HepG2 (cell line): ENCODE data around the gene ATP6V0A1. TPM values are rescaled to one million over a fixed set of nuclear protein-coding genes. Genes with fewer than 3 reads are reported as not detected.

Experiments used
- ETV6 ChIP-seq: sonication (generic); formaldehyde crosslinking; conservative IDR thresholded peaks from 2 replicates; pipeline ENCODE4 v1.4.0; 2020; ENCODE audit warnings: missing genetic modification reagents
- GABPA ChIP-seq, 2 experiments: IDR thresholded peaks; 2 replicates each; pipeline ENCODE4 v1.6.1; 2011 to 2016; ENCODE audit warnings: low read depth in 2 of 2, low read length in 1 of 2, missing biosample characterization in 1 of 2, missing genetic modification characterization in 1 of 2
- MIER2 ChIP-seq: IDR thresholded peaks from 2 replicates; pipeline ENCODE4 v1.6.1; 2016; ENCODE audit warnings: missing biosample characterization, missing genetic modification reagents
- NR2F1 ChIP-seq, 2 experiments: fragments of 450-650 bp in 1 of 2; formaldehyde crosslinking in 1 of 2; IDR thresholded peaks; 2 replicates each; pipeline versions ENCODE4 v1.5.0 to v1.6.1; 2016 to 2020; ENCODE audit warnings: mild to moderate bottlenecking in 1 of 2, missing compliant biosample characterization in 1 of 2, missing genetic modification reagents in 1 of 2, moderate library complexity in 1 of 2
- SPEN ChIP-seq: sonication (generic); formaldehyde crosslinking; IDR thresholded peaks from 2 replicates; pipeline ENCODE4 v1.5.1; 2020; ENCODE audit warnings: low read depth, mild to moderate bottlenecking, missing genetic modification reagents
- TBL1XR1 ChIP-seq: fragments of 150-350 bp; IDR thresholded peaks from 2 replicates; pipeline ENCODE4 v1.6.1; 2014; ENCODE audit warnings: borderline replicate concordance, low read length; ENCODE audit not compliant: partially characterized antibody
- TP53 ChIP-seq: sonication (generic); formaldehyde crosslinking; conservative IDR thresholded peaks from 2 replicates; pipeline ENCODE4 v1.4.0; 2020; ENCODE audit warnings: missing genetic modification reagents
- ZNF619 ChIP-seq: sonication (generic); formaldehyde crosslinking; IDR thresholded peaks from 2 replicates; pipeline ENCODE4 v1.4.0; 2020; ENCODE audit warnings: mild to moderate bottlenecking, missing genetic modification reagents
- ZNF678 ChIP-seq: sonication (generic); formaldehyde crosslinking; IDR thresholded peaks from 2 replicates; pipeline ENCODE4 v1.4.0; 2020; ENCODE audit warnings: mild to moderate bottlenecking, missing genetic modification reagents
- ZNF773 ChIP-seq: sonication (generic); formaldehyde crosslinking; IDR thresholded peaks from 2 replicates; pipeline ENCODE4 v1.4.0; 2020; ENCODE audit warnings: missing genetic modification reagents, borderline replicate concordance
- ZNF781 ChIP-seq: sonication (generic); formaldehyde crosslinking; IDR thresholded peaks from 2 replicates; pipeline ENCODE4 v1.5.1; 2020; ENCODE audit warnings: borderline replicate concordance, mild to moderate bottlenecking, missing genetic modification reagents; ENCODE audit errors: not compliant biosample characterization
- polyA plus RNA-seq, 8 experiments: library from polyadenylated mRNA; depleted of rRNA in 3 of 8; stranded (reverse) in 7 of 8; unstranded in 1 of 8; fragments of >200 nt; fragmentation: Illumina TruSeq in 4 of 8; extraction: Trizol in 4 of 8; gene quantifications; 2 replicates each; pipeline versions ENCODE4 v1.2.1 to v1.2.3, GENCODE V29; 2011 to 2016; ENCODE audit warnings: low read depth in 4 of 8, missing spikeins in 1 of 8, mixed read lengths in 1 of 8; ENCODE audit not compliant: insufficient read depth in 1 of 8
- total RNA-seq, 5 experiments: library from RNA; depleted of rRNA; stranded (reverse); fragments of >200 nt; fragmentation: Illumina TruSeq; extraction: Trizol; gene quantifications; 2 replicates each; pipeline ENCODE4 v1.2.3, GENCODE V29; 2016; ENCODE audit warnings: low read depth in 1 of 5
- TF ChIP-seq, protein P1 (sequence below): sonication (generic); formaldehyde crosslinking; IDR thresholded peaks from 2 replicates; pipeline ENCODE4 v1.8.1; 2023; ENCODE audit warnings: missing genetic modification reagents, inconsistent platforms, borderline replicate concordance
- TF ChIP-seq, protein P2 (sequence below): sonication (generic); formaldehyde crosslinking; IDR thresholded peaks from 2 replicates; pipeline ENCODE4 v1.9.0; 2022; ENCODE audit warnings: missing genetic modification reagents, mild to moderate bottlenecking, borderline replicate concordance
- TF ChIP-seq, protein P3 (sequence below): sonication (generic); formaldehyde crosslinking; IDR thresholded peaks from 2 replicates; pipeline ENCODE4 v1.5.0; 2020; ENCODE audit warnings: mild to moderate bottlenecking, missing genetic modification reagents
- TF ChIP-seq, protein P4 (sequence below): sonication (generic); formaldehyde crosslinking; conservative IDR thresholded peaks from 2 replicates; pipeline ENCODE4 v1.4.0; 2020; ENCODE audit warnings: missing genetic modification reagents
- TF ChIP-seq, protein P5 (sequence below): IDR thresholded peaks from 2 replicates; pipeline ENCODE4 v1.6.1; 2012; ENCODE audit warnings: low read length, improper control_type of control experiment

The ATP6V0A1 gene
- total and polyA plus RNA-seq, 2 of the 13 experiments (the other 11 are each of a cell fraction or from before 2014, with no cell fraction given), result 27.9 to 54.1 TPM

DNA sequence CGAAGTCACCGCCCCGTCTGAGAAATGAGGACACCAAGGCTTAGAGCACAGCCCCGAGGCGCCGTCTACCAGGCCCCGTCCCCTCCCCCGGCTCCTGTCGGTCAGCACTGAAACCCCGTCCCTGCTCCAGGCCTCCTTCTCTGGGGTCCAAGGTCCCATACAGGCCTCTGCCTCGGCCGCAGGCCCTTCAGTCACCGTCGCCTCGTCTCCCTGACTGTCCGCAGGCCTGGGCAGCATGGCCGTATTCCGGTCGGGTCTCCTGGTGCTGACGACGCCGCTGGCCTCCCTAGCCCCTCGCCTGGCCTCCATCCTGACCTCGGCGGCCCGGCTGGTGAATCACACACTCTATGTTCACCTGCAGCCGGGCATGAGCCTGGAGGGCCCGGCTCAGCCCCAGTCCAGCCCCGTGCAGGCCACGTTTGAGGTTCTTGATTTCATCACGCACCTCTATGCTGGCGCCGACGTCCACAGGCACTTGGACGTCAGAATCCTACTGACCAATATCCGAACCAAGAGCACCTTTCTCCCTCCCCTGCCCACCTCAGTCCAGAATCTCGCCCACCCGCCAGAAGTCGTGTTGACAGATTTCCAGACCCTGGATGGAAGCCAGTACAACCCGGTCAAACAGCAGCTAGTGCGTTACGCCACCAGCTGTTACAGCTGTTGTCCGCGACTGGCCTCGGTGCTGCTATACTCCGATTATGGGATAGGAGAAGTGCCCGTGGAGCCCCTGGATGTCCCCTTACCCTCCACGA is 103.9 kb downstream of the ATP6V0A1 start (continued):
- TF ChIP-seq ZNF773 (CRISPR knock-in tag), result peak; percentile 90
- TF ChIP-seq ETV6 (CRISPR knock-in tag), result 0 out of 2 replicates have a peak, but pooled peaks have one; percentile 4
- TF ChIP-seq TP53, result no peak
- TF ChIP-seq, protein P1, sequence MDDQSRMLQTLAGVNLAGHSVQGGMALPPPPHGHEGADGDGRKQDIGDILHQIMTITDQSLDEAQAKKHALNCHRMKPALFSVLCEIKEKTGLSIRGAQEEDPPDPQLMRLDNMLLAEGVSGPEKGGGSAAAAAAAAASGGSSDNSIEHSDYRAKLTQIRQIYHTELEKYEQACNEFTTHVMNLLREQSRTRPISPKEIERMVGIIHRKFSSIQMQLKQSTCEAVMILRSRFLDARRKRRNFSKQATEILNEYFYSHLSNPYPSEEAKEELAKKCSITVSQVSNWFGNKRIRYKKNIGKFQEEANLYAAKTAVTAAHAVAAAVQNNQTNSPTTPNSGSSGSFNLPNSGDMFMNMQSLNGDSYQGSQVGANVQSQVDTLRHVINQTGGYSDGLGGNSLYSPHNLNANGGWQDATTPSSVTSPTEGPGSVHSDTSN (CRISPR knock-in tag), result no peak
- TF ChIP-seq, protein P2, sequence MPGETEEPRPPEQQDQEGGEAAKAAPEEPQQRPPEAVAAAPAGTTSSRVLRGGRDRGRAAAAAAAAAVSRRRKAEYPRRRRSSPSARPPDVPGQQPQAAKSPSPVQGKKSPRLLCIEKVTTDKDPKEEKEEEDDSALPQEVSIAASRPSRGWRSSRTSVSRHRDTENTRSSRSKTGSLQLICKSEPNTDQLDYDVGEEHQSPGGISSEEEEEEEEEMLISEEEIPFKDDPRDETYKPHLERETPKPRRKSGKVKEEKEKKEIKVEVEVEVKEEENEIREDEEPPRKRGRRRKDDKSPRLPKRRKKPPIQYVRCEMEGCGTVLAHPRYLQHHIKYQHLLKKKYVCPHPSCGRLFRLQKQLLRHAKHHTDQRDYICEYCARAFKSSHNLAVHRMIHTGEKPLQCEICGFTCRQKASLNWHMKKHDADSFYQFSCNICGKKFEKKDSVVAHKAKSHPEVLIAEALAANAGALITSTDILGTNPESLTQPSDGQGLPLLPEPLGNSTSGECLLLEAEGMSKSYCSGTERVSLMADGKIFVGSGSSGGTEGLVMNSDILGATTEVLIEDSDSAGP (CRISPR knock-in tag), result no peak; the same call in 1 of the 2 replicates
- TF ChIP-seq ZNF781 (CRISPR knock-in tag), result peak; percentile 67
- TF ChIP-seq ZNF619 (CRISPR knock-in tag), result no peak
- TF ChIP-seq SPEN (CRISPR knock-in tag), result peak; percentile 64; the same call in 1 of the 2 replicates
- no peak for TF ChIP-seq MIER2 (CRISPR knock-in tag)
- TF ChIP-seq ZNF678 (CRISPR knock-in tag), result peak; percentile 96
- TF ChIP-seq TBL1XR1, result no peak
- TF ChIP-seq, protein P3, sequence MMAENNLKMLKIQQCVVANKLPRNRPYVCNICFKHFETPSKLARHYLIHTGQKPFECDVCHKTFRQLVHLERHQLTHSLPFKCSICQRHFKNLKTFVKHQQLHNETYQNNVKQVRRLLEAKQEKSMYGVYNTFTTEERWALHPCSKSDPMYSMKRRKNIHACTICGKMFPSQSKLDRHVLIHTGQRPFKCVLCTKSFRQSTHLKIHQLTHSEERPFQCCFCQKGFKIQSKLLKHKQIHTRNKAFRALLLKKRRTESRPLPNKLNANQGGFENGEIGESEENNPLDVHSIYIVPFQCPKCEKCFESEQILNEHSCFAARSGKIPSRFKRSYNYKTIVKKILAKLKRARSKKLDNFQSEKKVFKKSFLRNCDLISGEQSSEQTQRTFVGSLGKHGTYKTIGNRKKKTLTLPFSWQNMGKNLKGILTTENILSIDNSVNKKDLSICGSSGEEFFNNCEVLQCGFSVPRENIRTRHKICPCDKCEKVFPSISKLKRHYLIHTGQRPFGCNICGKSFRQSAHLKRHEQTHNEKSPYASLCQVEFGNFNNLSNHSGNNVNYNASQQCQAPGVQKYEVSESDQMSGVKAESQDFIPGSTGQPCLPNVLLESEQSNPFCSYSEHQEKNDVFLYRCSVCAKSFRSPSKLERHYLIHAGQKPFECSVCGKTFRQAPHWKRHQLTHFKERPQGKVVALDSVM (CRISPR knock-in tag), result peak; percentile 68; the same call in 1 of the 2 replicates
- TF ChIP-seq, protein P4, sequence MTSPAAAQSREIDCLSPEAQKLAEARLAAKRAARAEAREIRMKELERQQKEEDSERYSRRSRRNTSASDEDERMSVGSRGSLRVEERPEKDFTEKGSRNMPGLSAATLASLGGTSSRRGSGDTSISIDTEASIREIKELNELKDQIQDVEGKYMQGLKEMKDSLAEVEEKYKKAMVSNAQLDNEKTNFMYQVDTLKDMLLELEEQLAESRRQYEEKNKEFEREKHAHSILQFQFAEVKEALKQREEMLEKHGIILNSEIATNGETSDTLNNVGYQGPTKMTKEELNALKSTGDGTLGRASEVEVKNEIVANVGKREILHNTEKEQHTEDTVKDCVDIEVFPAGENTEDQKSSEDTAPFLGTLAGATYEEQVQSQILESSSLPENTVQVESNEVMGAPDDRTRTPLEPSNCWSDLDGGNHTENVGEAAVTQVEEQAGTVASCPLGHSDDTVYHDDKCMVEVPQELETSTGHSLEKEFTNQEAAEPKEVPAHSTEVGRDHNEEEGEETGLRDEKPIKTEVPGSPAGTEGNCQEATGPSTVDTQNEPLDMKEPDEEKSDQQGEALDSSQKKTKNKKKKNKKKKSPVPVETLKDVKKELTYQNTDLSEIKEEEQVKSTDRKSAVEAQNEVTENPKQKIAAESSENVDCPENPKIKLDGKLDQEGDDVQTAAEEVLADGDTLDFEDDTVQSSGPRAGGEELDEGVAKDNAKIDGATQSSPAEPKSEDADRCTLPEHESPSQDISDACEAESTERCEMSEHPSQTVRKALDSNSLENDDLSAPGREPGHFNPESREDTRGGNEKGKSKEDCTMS (CRISPR knock-in tag), result no peak
- TF ChIP-seq GABPA (IDR thresholded peaks at IDR 0.05; ENCODE audit: low read depth, low read length), result no peak
- TF ChIP-seq GABPA (CRISPR knock-in tag; IDR thresholded peaks at IDR 0.05; ENCODE audit: low read depth), result no peak; the same call in 1 of the 2 replicates
- TF ChIP-seq, protein P5, sequence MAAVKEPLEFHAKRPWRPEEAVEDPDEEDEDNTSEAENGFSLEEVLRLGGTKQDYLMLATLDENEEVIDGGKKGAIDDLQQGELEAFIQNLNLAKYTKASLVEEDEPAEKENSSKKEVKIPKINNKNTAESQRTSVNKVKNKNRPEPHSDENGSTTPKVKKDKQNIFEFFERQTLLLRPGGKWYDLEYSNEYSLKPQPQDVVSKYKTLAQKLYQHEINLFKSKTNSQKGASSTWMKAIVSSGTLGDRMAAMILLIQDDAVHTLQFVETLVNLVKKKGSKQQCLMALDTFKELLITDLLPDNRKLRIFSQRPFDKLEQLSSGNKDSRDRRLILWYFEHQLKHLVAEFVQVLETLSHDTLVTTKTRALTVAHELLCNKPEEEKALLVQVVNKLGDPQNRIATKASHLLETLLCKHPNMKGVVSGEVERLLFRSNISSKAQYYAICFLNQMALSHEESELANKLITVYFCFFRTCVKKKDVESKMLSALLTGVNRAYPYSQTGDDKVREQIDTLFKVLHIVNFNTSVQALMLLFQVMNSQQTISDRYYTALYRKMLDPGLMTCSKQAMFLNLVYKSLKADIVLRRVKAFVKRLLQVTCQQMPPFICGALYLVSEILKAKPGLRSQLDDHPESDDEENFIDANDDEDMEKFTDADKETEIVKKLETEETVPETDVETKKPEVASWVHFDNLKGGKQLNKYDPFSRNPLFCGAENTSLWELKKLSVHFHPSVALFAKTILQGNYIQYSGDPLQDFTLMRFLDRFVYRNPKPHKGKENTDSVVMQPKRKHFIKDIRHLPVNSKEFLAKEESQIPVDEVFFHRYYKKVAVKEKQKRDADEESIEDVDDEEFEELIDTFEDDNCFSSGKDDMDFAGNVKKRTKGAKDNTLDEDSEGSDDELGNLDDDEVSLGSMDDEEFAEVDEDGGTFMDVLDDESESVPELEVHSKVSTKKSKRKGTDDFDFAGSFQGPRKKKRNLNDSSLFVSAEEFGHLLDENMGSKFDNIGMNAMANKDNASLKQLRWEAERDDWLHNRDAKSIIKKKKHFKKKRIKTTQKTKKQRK, result no peak
- TF ChIP-seq NR2F1 (CRISPR knock-in tag; IDR thresholded peaks at IDR 0.05), result peak in 1 of 2 experiments; percentile 36; a peak in 1 of 4 replicates
